ENCODE measurements around the gene VPS13D.
A peak's percentile ranks its signal among the peaks of the same experiment; 100 is the strongest.

Gene VPS13D

DNA sequence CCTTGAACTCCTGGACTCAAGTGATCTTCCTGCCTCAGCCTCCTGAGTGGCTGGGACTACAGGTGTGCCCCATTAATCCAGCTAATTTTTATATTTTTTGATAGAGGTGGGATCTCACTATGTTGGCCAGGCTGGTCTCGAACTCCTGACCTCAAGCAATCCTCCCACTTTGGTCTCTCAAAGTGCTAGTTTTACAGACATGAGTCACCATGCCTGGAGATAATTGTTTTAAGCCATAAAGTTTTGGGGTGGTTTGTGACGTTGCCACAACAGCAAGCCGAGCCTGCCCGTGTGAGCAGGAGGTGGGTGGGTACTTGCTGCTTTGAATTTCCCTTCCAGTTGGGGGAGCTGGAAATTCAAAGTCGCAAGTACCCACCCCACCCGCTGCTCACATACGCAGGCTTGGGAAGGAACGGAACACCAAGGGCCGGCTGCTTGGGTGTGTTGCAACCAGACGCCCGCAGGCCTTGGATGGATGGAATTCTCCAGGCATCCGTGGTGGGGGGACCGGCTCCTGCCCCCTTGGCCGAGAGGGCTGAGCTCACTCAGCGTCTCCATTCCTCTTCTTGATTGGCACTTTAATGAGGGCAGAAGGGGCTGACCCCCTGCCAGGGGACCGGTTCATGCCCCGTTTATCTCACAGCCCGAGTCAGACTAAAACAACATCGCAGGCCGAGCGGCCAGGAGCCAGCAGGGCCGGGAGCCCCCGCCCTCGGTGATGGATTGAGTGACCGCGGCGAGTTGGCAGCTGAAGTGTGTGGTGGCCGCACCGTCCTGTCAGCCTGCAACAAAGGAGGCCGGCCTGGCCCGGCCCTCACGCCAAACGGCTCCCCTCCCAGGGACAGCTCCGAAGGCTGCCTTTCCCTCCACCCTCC lies 310.1 kb downstream of the VPS13D start:
- DNase-seq (ENCODE audit: low spot score): peak; percentile 20

- DNase-seq (ENCODE audit: low spot score): peak; percentile 22
Measured at GRCh38 chr1:12540580-12541273, 310.9 kb downstream of the VPS13D start.

DNA sequence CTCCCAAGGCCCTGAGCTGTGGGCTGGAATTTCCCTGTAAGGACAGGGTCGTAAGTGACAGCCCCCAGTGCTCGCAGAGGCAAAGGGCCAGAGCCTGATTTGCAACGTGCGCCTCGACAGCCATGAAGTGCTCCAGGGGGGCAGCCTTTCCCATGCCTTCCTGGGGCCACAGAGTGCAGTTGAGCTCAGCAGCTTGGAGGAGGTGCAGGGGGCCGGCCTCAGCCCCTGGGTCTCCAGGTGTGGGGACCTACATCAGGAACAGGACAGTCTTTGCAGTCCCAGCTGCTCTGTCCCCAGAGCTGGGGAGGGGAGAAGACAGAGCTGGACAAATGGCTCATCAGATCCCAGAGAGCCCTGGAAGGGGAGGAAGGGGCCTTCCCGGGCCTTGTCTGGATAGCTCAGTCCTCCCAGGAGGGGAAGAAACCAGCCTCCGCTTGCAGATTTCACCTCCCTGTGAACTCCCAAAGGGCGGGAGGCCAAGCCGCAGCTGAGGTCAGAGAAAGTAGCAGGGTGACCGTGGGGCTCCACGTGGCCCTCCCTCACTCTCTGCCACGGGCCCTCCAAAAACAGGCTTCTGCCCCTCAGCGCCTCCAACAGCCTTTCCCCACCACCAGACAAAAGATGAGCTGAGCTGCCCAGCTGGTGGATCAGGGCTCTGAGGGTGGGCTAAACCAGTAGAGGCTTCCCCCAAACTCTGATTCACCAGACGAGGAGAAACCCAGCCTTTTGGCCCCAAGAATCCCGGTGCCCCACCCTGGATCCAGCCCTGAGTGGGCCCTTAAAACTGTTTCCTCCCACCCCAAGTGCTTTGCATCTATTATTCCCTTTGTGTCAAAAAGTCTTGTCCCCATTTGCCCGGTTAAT lies 311.7 kb downstream of the VPS13D start:
- DNase-seq (ENCODE audit: low spot score): peak; percentile 15

DNA sequence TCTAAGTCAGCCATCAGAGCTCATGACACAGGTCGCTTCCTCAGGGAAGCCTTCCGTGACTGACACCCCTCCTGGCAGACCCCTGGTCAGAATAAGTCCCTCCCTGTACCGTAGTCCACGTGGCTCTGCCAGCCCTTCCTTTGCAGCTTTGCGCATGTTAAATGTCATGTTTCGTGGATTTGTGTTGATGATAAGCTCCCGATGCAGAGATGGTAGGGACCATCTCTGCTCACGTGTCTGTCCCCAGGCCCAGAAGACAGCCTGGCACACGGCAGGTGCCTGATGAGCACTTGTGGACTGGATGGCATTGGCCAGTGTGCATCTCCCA lies 312.3 kb downstream of the VPS13D start:
- peak; percentile 16 for DNase-seq (ENCODE audit: low spot score)

DNA sequence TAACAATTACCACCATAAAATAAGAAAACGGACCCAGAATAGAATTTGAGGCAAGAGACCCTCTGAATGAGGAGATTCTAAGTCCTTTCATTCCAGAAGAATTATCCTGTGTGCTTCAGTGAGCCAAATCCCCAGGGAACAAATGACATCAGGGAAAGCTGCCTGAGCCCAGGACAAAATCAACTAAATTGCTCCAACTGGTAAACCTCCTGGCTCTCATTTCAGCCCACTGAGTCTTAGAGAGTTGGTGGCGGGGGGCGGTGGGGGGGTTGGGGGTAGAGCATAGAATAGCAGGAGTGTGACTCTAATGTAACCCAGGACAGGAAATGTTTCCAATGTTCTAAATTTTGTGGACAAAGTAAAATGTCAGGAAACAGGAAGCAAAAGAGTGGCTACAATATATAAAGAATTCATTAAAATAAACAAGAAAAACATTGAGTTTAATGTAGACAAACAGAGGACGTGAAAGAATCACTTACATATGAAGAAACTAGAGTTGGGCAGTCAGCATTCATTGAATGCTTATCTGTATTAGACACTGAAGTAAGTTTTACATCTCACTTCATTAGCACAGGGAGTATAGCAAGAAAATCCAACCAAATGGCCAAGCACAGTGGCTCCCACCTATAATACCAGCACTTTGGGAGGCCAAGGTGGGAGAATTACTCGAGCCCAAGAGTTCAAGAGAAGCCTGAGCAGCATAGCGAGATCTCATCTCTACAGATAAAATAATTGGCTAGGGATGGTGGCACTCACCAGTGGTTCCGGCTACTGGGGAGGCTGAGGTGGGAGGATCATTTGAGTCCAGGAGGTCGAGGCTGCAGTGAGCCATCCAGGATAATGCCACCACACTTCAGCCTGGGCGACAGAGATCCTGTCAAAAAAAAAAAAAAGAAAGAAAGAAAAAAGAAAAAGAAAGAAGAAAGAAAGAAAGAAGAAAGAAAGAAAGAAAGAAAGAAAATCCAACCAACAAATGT lies 313.1 kb downstream of the VPS13D start:
- DNase-seq (ENCODE audit: low spot score): peak; percentile 41

DNA sequence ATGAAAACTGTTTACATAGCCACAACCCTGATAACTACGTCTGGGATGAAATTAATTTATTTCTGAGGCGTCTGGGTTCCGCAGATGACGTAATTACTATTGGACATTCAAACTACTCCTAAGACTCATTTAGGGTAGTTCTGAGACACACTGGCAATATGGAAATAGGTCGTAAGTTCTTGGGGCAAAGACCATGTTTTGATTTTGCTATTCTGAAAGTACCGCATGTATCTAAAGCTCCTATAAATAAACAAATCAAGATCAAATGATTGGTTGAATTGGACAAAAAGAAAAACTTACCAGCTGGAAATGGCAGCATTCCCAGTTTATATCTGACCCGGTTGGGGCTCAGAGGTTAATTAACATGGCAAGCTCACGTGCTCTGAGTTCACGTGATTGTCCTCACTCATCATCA lies 313.9 kb downstream of the VPS13D start:
- no peak for DNase-seq (ENCODE audit: low spot score)

GRCh38 chr1:12544357-12544756 lies 314.5 kb downstream of the VPS13D start:
- DNase-seq (ENCODE audit: low spot score): no peak

DNA sequence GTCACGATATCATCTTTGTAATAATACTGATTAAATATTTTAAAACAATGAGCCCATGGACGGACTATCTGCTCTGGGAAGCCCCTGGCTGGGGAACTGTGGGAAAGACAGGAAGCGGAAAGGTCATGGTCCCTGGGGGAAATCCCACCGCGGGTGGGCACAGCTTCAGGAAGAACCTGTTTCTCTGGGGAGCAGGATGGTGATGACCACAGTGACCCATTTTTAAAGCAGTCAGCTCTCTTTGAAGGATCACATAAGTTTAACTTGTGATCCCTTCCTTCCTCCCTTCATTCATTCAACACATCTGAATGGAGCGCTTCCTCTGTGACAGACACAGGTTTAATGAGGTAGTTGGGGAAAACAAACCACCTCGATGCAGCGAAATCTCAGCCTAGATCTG lies 315.2 kb downstream of the VPS13D start:
- no peak for DNase-seq (ENCODE audit: low spot score)

DNA sequence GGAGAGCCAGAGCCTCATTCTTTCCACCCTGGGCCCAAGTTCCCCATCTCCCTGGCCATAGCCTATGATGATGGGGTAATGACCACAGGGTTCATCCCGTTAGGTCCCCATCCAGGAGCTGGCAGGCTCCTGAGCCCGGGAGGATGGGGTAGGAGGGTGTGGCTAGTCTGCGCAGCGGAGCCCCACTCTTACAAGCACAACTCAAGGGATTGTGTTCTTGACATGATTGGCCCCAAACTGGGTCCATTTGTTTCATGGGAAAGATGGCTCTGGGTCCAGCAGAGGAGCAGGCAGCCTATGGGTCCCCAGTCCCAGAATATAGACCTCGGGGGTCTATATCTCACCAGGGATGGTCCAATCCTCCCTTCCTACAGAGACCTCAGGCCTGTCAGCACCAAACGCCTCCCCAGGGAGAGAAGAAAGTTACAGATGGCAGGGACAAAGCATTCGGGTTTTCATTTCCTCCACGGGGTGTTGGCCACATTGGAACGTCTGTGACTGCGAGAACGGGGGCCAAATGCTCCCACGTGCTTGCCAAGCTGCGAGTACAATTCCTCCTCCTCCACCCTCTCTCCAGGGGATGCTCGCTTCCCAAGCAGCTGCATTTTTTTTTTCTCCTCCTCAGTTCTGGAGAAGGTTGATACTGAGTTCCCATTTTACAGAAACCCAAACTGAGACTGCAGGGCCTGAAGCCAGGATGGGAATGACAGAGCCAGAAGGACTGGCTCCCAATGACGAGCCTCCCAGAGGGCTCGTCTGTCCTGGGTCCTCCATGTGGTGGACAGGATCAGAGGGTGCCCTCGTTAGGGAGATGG lies 317.1 kb downstream of the VPS13D start:
- no peak for DNase-seq (ENCODE audit: low spot score)

DNA sequence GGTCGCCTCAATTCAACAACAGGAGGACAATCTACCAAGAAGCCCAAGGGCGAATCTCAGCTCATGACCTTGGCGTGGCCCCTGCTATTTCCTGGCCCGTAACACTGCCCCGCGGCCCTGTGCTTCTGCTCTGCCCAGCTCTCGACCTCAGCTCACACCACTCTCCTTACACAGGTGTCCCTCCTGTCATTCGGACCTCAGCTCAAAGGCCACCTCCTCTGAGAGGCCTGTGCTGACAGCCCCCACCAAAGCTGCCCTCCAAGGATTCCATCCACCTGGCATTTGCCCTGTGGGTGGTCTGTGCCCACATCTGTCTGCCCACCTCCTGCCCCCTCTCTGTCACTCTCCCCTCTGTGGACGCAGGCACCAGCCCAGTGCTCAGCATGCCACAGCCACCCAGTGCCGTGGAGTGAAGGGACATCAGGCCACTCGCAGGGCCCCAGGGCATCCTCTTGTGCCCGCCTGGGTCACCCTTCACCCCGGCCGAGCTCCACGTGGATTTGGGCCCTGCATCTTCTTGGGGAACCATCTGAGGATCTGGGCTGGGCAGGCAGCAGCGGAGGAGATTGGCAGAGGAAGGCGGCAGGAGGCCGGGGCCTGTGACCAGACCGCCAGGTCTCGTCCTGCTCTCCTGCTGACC lies 317.9 kb downstream of the VPS13D start:
- DNase-seq (ENCODE audit: low spot score): peak; percentile 15

- DNase-seq (ENCODE audit: low spot score): no peak
Measured at GRCh38 chr1:12548279-12548972, 318.6 kb downstream of the VPS13D start.

GRCh38 chr1:12548973-12549459 lies 319.2 kb downstream of the VPS13D start:
- DNase-seq (ENCODE audit: low spot score): peak; percentile 17

- DNase-seq (ENCODE audit: low spot score): peak; percentile 30
Measured at GRCh38 chr1:12549460-12550349, 319.9 kb downstream of the VPS13D start.

DNA sequence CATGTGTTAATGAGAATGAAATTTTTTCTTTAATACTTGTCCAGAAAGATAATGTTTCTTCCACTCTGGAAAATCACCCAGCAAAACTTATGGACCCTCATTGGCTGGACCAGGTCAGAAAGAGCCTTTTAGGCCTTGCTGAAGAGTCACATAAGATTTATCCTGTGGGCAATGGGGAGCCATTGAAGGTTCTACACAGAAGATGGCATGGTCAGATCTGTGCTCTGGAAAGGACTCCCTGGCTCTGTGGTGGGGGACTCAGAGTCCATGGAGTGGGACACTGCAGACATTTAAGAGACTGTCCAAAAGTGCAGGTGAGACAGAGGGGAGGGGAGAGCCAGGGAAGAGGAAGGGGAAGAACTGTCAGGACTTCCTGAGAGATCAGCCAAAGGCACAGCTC lies 321.8 kb downstream of the VPS13D start:
- DNase-seq (ENCODE audit: low spot score): no peak

GRCh38 chr1:12552111-12552888 lies 322.5 kb downstream of the VPS13D start:
- DNase-seq (ENCODE audit: low spot score): peak; percentile 17

GRCh38 chr1:12552951-12553921 lies 323.4 kb downstream of the VPS13D start:
- DNase-seq (ENCODE audit: low spot score): peak; percentile 16
